Osteoblast (primary cell): Measurements from ENCODE around the gene HEXIM1. TPM values are rescaled to one million over a fixed set of nuclear protein-coding genes. Genes with fewer than 3 reads are reported as not detected.
"Not testable (repeated sequence)": the region's sequence is repeated elsewhere in the genome, so short reads cannot be mapped to it uniquely, and the experiment has no call there.

ENCODE experiments used
- DNase-seq: peaks from one replicate; pipeline ENCODE4 v3.0.0; 2011; ENCODE audit warnings: low spot score, mixed read lengths; ENCODE audit not compliant: insufficient read length; ENCODE audit errors: missing footprints
- H2AFZ ChIP-seq: 2 replicates; pipeline ENCODE4 v1.6.0; 2011; ENCODE audit warnings: mild to moderate bottlenecking, low read length
- H3K27ac ChIP-seq: 2 replicates; pipeline ENCODE4 v1.5.1; 2011; ENCODE audit warnings: mild to moderate bottlenecking, low read depth, low read length, moderate library complexity
- H3K27me3 ChIP-seq: 2 replicates; pipeline ENCODE4 v1.6.0; 2012; ENCODE audit warnings: mild to moderate bottlenecking, control low read depth, inconsistent platforms, low read length, moderate library complexity; ENCODE audit not compliant: insufficient read depth
- H3K36me3 ChIP-seq: 2 replicates; pipeline ENCODE4 v1.5.1; 2011; ENCODE audit warnings: mild to moderate bottlenecking, low read length, control low read depth, moderate library complexity; ENCODE audit not compliant: insufficient read depth
- H3K4me1 ChIP-seq: 2 replicates; pipeline ENCODE4 v1.5.1; 2011; ENCODE audit warnings: mild to moderate bottlenecking, low read length, control low read depth, moderate library complexity; ENCODE audit not compliant: insufficient read depth
- H3K4me2 ChIP-seq: 2 replicates; pipeline ENCODE4 v1.6.0; 2011; ENCODE audit warnings: mild to moderate bottlenecking, low read length; ENCODE audit not compliant: insufficient read depth
- H3K4me3 ChIP-seq: fragments of 200-600 bp; sonication (generic); 3 replicates; pipeline ENCODE4 v1.5.1; 2012; ENCODE audit warnings: mild to moderate bottlenecking, low read length, inconsistent platforms; ENCODE audit not compliant: insufficient read depth
- H3K79me2 ChIP-seq: 2 replicates; pipeline ENCODE4 v1.6.0; 2012; ENCODE audit warnings: mild to moderate bottlenecking, low read length, control low read depth, inconsistent platforms; ENCODE audit not compliant: insufficient read depth
- H3K9me3 ChIP-seq: 2 replicates; pipeline ENCODE4 v1.5.1; 2011; ENCODE audit warnings: low read depth, low read length, control low read depth
- H4K20me1 ChIP-seq: 2 replicates; pipeline ENCODE4 v1.6.0; 2012; ENCODE audit warnings: mild to moderate bottlenecking, low read length, control low read depth; ENCODE audit not compliant: insufficient read depth
- total RNA-seq: library from RNA; depleted of rRNA; stranded (reverse); fragments of >200 nt; gene quantifications from 2 replicates; pipeline ENCODE4 v1.2.3, GENCODE V29; 2012
- TF ChIP-seq, protein P1 (sequence below): IDR thresholded peaks from 2 replicates; pipeline ENCODE4 v1.5.1; 2011; ENCODE audit warnings: mild to moderate bottlenecking, low read depth, low read length, moderate library complexity; ENCODE audit errors: extremely low read depth

HEXIM1 gene
- total RNA-seq, 1 donor, result 10.9 TPM

DNA sequence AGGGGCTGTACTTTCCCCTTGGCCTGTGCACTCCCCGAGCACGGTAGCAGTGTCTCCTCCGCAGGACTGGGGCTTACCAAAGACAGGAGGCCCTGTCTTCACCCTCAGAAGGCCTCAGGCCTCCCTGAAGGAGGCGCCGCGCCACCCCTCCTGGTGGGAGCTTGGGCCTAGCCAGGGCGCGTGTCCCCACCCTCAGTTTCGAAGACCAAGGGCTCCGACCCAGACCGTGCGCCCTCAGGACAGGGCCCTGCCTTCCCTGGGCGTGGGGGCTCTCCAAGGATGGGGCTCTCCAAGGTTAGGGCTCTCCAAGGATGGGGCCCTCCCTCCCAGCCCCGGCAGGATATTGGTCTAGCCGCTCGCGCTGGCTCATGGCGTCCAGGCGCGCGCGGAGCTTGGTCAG, 27.7 kb upstream of the HEXIM1 start:
- Histone ChIP-seq H3K36me3 (no peaks in the 10 kb centered on the region), H3K4me3 (no peak overlapping the region), H4K20me1 (no peaks in the 10 kb centered on the region), H3K27me3 (no peaks in the 10 kb centered on the region), H3K4me1 (peaks cover 13% of the 10 kb centered on the region), H2AFZ (no peak overlapping the region), H3K79me2 (peaks cover 13% of the 10 kb centered on the region), H3K9me3 (no peaks in the 10 kb centered on the region), H3K27ac (no peak overlapping the region), H3K4me2 (no peak overlapping the region)
- TF ChIP-seq, protein P1, sequence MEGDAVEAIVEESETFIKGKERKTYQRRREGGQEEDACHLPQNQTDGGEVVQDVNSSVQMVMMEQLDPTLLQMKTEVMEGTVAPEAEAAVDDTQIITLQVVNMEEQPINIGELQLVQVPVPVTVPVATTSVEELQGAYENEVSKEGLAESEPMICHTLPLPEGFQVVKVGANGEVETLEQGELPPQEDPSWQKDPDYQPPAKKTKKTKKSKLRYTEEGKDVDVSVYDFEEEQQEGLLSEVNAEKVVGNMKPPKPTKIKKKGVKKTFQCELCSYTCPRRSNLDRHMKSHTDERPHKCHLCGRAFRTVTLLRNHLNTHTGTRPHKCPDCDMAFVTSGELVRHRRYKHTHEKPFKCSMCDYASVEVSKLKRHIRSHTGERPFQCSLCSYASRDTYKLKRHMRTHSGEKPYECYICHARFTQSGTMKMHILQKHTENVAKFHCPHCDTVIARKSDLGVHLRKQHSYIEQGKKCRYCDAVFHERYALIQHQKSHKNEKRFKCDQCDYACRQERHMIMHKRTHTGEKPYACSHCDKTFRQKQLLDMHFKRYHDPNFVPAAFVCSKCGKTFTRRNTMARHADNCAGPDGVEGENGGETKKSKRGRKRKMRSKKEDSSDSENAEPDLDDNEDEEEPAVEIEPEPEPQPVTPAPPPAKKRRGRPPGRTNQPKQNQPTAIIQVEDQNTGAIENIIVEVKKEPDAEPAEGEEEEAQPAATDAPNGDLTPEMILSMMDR, result no peak
- DNase-seq, result peak; percentile 75

GRCh38 chr17:45121055-45121454, 27.2 kb upstream of the HEXIM1 start:
- H3K79me2 ChIP-seq, result peaks cover 13% of the 10 kb centered on the region
- H3K9me3 ChIP-seq, result no peaks in the 10 kb centered on the region
- H3K4me3 ChIP-seq, result no peak overlapping the region
- no peak overlapping the region for H2AFZ ChIP-seq
- H3K27ac ChIP-seq, result no peak overlapping the region
- H4K20me1 ChIP-seq, result no peaks in the 10 kb centered on the region
- no peak overlapping the region for H3K4me2 ChIP-seq
- no peaks in the 10 kb centered on the region for H3K36me3 ChIP-seq
- TF ChIP-seq, protein P1, result no peak
- no peak for DNase-seq
- H3K27me3 ChIP-seq, result no peaks in the 10 kb centered on the region
- peaks cover 13% of the 10 kb centered on the region for H3K4me1 ChIP-seq

DNA sequence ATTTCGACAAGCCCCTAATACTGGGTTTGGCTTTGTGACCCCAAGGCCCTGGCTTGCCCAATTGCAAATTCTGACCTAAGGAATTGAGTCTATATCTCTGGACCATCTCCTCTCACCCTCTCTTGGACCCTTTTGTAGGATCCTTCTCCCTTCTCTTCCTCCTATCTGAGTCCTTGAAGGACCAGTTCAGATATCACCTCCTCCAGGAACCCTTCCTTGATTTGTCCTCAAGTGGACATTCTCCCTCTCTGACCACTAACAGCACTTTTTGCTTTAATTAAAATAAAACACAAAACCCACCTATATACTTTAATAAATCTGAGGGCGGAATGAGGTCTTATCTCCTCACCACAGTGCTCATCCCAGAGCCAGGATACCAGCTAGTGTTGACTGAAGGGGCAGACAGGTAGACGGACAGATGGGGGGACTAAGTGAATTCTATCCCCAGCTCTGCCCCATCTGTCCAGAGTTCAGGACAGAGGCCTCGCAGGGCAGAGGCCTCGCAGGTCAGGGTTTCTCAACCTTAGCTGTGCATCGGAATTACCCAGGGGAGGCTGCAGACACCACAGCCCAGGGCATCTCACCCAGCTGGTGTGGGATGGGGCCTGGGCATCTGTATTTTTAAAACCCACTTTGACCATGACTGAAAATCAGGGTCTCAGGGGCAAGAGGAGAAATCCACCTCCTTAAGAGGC, 25.1 kb upstream of the HEXIM1 start:
- H4K20me1 ChIP-seq, result no peaks in the 10 kb centered on the region
- peak overlapping the region; percentile 70 for H3K27ac ChIP-seq
- no peak overlapping the region for H2AFZ ChIP-seq
- no peaks in the 10 kb centered on the region for H3K27me3 ChIP-seq
- DNase-seq, result peak; percentile 76
- peaks cover 23% of the 10 kb centered on the region for H3K79me2 ChIP-seq
- no peaks in the 10 kb centered on the region for H3K36me3 ChIP-seq
- H3K4me3 ChIP-seq, result no peak overlapping the region
- TF ChIP-seq, protein P1, result no peak
- H3K9me3 ChIP-seq, result no peaks in the 10 kb centered on the region
- H3K4me1 ChIP-seq, result peaks cover 21% of the 10 kb centered on the region
- H3K4me2 ChIP-seq, result no peak overlapping the region

- Histone ChIP-seq H3K9me3 (no peaks in the 10 kb centered on the region), H3K27ac (peak overlapping the region; percentile 70), H4K20me1 (no peaks in the 10 kb centered on the region), H3K36me3 (no peaks in the 10 kb centered on the region), H3K4me1 (peaks cover 24% of the 10 kb centered on the region), H3K27me3 (no peaks in the 10 kb centered on the region), H3K4me3 (peak overlapping the region; percentile 14), H2AFZ (peak overlapping the region; percentile 78), H3K4me2 (peak overlapping the region; percentile 34), H3K79me2 (peaks cover 25% of the 10 kb centered on the region)
- TF ChIP-seq, protein P1, result no peak
- peak; percentile 100 for DNase-seq
Measured at GRCh38 chr17:45123930-45124796, 24.1 kb upstream of the HEXIM1 start.

- Histone ChIP-seq H3K27ac (peak overlapping the region; percentile 70), H3K79me2 (peaks cover 25% of the 10 kb centered on the region), H2AFZ (peak overlapping the region; percentile 78), H3K4me1 (peaks cover 24% of the 10 kb centered on the region)
- H3K4me2 ChIP-seq, DNase-seq, H4K20me1 ChIP-seq, H3K9me3 ChIP-seq, H3K27me3 ChIP-seq, H3K4me3 ChIP-seq, H3K36me3 ChIP-seq: not testable (repeated sequence)
Measured at GRCh38 chr17:45124797-45125122, 23.5 kb upstream of the HEXIM1 start.
